ENCODE data around the gene TMEM258. TPM values are rescaled to one million over a fixed set of nuclear protein-coding genes. Genes with fewer than 3 reads are reported as not detected.
A peak's percentile ranks its signal among the peaks of the same experiment; 100 is the strongest.

TMEM258 gene
- total RNA-seq, 1 experiment from 2014 or later, result 110 TPM

GRCh38 chr11:61749591-61750217, 42.7 kb downstream of the TMEM258 start:
- no peaks in the 10 kb centered on the region for H3F3A ChIP-seq (ENCODE audit: low read length, unreplicated experiment)
- H3K79me2 ChIP-seq (ENCODE audit: low read length), result no peaks in the 10 kb centered on the region
- no peaks in the 10 kb centered on the region for H3K36me3 ChIP-seq (ENCODE audit: low read depth, low read length)
- no peaks in the 10 kb centered on the region for H3K27me3 ChIP-seq (ENCODE audit: low read length)
- ChIA-PET POLR2A (ENCODE audit: unreplicated experiment) (no interaction called here), CTCF (no interaction called here)
- H4K20me1 ChIP-seq (ENCODE audit: low read length), result no peaks in the 10 kb centered on the region
- peaks cover 10% of the 10 kb centered on the region; the same call in 1 of the 2 replicates for H3K4me1 ChIP-seq (ENCODE audit: insufficient read depth, low read length)
- no peaks in the 10 kb centered on the region for H3K9me3 ChIP-seq (ENCODE audit: low read length)
- TF ChIP-seq EZH2phosphoT487 (IDR thresholded peaks at IDR 0.05; ENCODE audit: borderline replicate concordance, low read length) (no peak), CTCF (conservative IDR thresholded peaks at IDR 0.05; ENCODE audit: low read depth, low read length) (no peak), EZH2 (IDR thresholded peaks at IDR 0.05; ENCODE audit: low read length, unreplicated experiment) (no peak)
- no peak overlapping the region for H3K27ac ChIP-seq (ENCODE audit: low read length)
- no TSS peak for BruUV-seq (replicated peaks)
- intact Hi-C loops (cut with micrococcal nuclease), result loop anchor here (5.0 kb wide), 1 partner anchor 358 kb away; no protein-coding TSS in a partner anchor
- no peaks in the 10 kb centered on the region for H3K9me2 ChIP-seq (replicated peaks; ENCODE audit: low read length)
- no peak for DNase-seq
- H2AFZ ChIP-seq (ENCODE audit: low read length), result no peak overlapping the region
- H3K4me2 ChIP-seq (ENCODE audit: low read length), result no peak overlapping the region
- H3K4me3 ChIP-seq (ENCODE audit: low read length), result no peak overlapping the region
- no peak overlapping the region for H3K9ac ChIP-seq (ENCODE audit: low read length)
- no peak for ATAC-seq

- Histone ChIP-seq H3K4me3 (ENCODE audit: low read length) (no peak overlapping the region), H3K27ac (ENCODE audit: low read length) (no peak overlapping the region), H2AFZ (ENCODE audit: low read length) (peak overlapping the region; percentile 54), H3K9me2 (replicated peaks; ENCODE audit: low read length) (no peaks in the 10 kb centered on the region), H3K4me1 (ENCODE audit: insufficient read depth, low read length) (peaks cover 10% of the 10 kb centered on the region; the same call in 1 of the 2 replicates), H3K36me3 (ENCODE audit: low read depth, low read length) (peaks cover 4% of the 10 kb centered on the region; the same call in 1 of the 2 replicates), H3K9me3 (ENCODE audit: low read length) (no peaks in the 10 kb centered on the region), H3K9ac (ENCODE audit: low read length) (no peak overlapping the region), H4K20me1 (ENCODE audit: low read length) (no peaks in the 10 kb centered on the region), H3F3A (ENCODE audit: low read length, unreplicated experiment) (no peaks in the 10 kb centered on the region), H3K79me2 (ENCODE audit: low read length) (no peaks in the 10 kb centered on the region), H3K27me3 (ENCODE audit: low read length) (no peaks in the 10 kb centered on the region), H3K4me2 (ENCODE audit: low read length) (0 out of 2 replicates have a peak overlapping the region, but pooled peaks have one; percentile 27)
- DNase-seq, result no peak
- TF ChIP-seq CTCF (conservative IDR thresholded peaks at IDR 0.05; ENCODE audit: low read depth, low read length) (peak; percentile 32; the same call in 1 of the 2 replicates), EZH2phosphoT487 (IDR thresholded peaks at IDR 0.05; ENCODE audit: borderline replicate concordance, low read length) (no peak), EZH2 (IDR thresholded peaks at IDR 0.05; ENCODE audit: low read length, unreplicated experiment) (no peak)
- ChIA-PET CTCF (interaction anchor here (0.9 to 1.1 kb wide), 2 partner anchors 102 to 360 kb away, joined by 4 to 6 read pairs; no protein-coding TSS in a partner anchor), POLR2A (ENCODE audit: unreplicated experiment) (no interaction called here)
- no TSS peak for BruUV-seq (replicated peaks)
- no peak; the same call in 1 of the 2 replicates for ATAC-seq
- intact Hi-C loops (cut with micrococcal nuclease), result loop anchor here (1.0 to 5.0 kb wide), 2 partner anchors 28 to 359 kb away; no protein-coding TSS in a partner anchor
Observed at GRCh38 chr11:61747967-61748285, 44.5 kb downstream of the TMEM258 start.
